ENCODE measurements around the gene CARNS1. TPM values are rescaled to one million over a fixed set of nuclear protein-coding genes. Genes with fewer than 3 reads are reported as not detected.

Gene CARNS1
- total and polyA plus RNA-seq, 9 of the 15 experiments (the other 6 are each of a cell fraction or from before 2014, with no cell fraction given): 0.01 to 0.18 (median 0.06) TPM; not detected in 3

DNA sequence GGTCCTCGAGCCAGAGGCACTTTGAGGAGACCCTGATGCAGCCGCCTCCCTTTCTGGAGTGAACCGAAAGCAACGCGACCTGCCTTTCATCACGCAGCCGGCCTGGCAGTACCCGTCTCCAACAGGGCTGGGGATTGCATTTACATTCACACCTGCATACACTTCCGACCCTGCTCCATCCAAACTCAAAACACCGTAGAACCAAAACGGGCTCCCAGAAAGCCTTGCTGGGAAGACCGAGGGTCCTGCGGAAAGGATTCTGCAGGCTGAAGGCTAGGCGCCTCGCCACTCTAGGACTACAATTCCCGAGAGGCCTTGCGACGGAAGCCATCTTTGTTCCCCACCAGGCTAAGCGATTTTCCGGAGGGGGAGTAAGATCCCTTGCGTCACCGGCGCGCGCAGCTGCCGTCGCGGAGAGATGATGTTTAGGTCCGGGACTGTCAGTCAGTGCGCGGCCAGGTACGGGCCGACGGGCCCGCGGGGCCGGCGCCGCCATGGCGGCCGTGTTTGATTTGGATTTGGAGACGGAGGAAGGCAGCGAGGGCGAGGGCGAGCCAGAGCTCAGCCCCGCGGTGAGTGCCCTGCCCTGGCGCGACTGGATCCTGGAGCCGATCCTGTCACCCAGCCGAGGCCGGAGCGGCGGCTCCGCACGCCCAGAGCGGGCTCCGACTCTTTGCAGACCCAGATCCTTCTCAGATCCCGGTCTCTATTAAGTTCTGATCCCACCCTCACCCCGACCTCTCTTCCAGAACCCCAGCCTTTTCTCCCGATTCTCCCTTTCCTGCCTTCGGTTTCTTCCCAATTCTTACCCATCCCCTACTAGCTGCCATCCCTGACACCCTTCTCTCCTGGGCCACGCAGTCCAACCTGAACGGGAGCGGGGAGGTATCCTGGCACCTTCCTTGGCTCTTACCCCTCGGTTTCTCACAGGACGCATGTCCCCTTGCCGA lies 12.8 kb downstream of the CARNS1 start, which contains the start of gene RPS6KB2 (continued):
- TF ChIP-seq, protein P1, sequence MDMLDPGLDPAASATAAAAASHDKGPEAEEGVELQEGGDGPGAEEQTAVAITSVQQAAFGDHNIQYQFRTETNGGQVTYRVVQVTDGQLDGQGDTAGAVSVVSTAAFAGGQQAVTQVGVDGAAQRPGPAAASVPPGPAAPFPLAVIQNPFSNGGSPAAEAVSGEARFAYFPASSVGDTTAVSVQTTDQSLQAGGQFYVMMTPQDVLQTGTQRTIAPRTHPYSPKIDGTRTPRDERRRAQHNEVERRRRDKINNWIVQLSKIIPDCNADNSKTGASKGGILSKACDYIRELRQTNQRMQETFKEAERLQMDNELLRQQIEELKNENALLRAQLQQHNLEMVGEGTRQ (CRISPR knock-in tag; IDR thresholded peaks at IDR 0.05): no peak
- peak; percentile 72 for TF ChIP-seq SREBF1 (IDR thresholded peaks at IDR 0.05; ENCODE audit: borderline replicate concordance, low read depth, low read length)
- no peak for TF ChIP-seq ZBED1 (IDR thresholded peaks at IDR 0.05)
- TF ChIP-seq FOXA1 (IDR thresholded peaks at IDR 0.05; ENCODE audit: borderline replicate concordance): no peak
- no peak for TF ChIP-seq MAFK (IDR thresholded peaks at IDR 0.05; ENCODE audit: low read length)
- no peak for TF ChIP-seq ESRRA (IDR thresholded peaks at IDR 0.05; ENCODE audit: borderline replicate concordance, low read depth)
- TF ChIP-seq NONO (IDR thresholded peaks at IDR 0.05; ENCODE audit: low read depth in 2 of 2, low read length in 1 of 2): no peak
- no peak for TF ChIP-seq NR2F6 (CRISPR knock-in tag; IDR thresholded peaks at IDR 0.05)
- TF ChIP-seq TAF15 (IDR thresholded peaks at IDR 0.05; ENCODE audit: low read depth, low read length): no peak
- no peak for TF ChIP-seq ZFPM2 (CRISPR knock-in tag; IDR thresholded peaks at IDR 0.05)
- TF ChIP-seq, protein P2, sequence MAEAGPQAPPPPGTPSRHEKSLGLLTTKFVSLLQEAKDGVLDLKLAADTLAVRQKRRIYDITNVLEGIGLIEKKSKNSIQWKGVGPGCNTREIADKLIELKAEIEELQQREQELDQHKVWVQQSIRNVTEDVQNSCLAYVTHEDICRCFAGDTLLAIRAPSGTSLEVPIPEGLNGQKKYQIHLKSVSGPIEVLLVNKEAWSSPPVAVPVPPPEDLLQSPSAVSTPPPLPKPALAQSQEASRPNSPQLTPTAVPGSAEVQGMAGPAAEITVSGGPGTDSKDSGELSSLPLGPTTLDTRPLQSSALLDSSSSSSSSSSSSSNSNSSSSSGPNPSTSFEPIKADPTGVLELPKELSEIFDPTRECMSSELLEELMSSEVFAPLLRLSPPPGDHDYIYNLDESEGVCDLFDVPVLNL (CRISPR knock-in tag; IDR thresholded peaks at IDR 0.05; ENCODE audit: low read depth): no peak
- TF ChIP-seq, protein P3, sequence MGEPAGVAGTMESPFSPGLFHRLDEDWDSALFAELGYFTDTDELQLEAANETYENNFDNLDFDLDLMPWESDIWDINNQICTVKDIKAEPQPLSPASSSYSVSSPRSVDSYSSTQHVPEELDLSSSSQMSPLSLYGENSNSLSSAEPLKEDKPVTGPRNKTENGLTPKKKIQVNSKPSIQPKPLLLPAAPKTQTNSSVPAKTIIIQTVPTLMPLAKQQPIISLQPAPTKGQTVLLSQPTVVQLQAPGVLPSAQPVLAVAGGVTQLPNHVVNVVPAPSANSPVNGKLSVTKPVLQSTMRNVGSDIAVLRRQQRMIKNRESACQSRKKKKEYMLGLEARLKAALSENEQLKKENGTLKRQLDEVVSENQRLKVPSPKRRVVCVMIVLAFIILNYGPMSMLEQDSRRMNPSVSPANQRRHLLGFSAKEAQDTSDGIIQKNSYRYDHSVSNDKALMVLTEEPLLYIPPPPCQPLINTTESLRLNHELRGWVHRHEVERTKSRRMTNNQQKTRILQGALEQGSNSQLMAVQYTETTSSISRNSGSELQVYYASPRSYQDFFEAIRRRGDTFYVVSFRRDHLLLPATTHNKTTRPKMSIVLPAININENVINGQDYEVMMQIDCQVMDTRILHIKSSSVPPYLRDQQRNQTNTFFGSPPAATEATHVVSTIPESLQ (CRISPR knock-in tag; IDR thresholded peaks at IDR 0.05): 0 out of 2 replicates have a peak, but pooled peaks have one; percentile 67
- no peak for TF ChIP-seq RBM22 (IDR thresholded peaks at IDR 0.05; ENCODE audit: low read depth, low read length, poor library complexity, severe bottlenecking)
- TF ChIP-seq, protein P4, sequence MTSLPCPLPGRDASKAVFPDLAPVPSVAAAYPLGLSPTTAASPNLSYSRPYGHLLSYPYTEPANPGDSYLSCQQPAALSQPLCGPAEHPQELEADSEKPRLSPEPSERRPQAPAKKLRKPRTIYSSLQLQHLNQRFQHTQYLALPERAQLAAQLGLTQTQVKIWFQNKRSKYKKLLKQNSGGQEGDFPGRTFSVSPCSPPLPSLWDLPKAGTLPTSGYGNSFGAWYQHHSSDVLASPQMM (CRISPR knock-in tag; IDR thresholded peaks at IDR 0.05): no peak
- TF ChIP-seq NFRKB (IDR thresholded peaks at IDR 0.05; ENCODE audit: low read depth): no peak
- no peak for TF ChIP-seq SRSF1 (IDR thresholded peaks at IDR 0.05; ENCODE audit: low read depth, low read length)
- no peak for TF ChIP-seq ZFP30 (CRISPR knock-in tag; IDR thresholded peaks at IDR 0.05; ENCODE audit: borderline replicate concordance)
- TF ChIP-seq ZBTB17 (CRISPR knock-in tag; IDR thresholded peaks at IDR 0.05): peak; percentile 89
- no peak for TF ChIP-seq BMI1 (IDR thresholded peaks at IDR 0.05; ENCODE audit: low read length)
- TF ChIP-seq KLF10 (CRISPR knock-in tag; IDR thresholded peaks at IDR 0.05): no peak
- no peak for TF ChIP-seq ZNF316 (IDR thresholded peaks at IDR 0.05)
- TF ChIP-seq SUPT5H (IDR thresholded peaks at IDR 0.05): peak; percentile 90
- TF ChIP-seq KLF13 (tag; IDR thresholded peaks at IDR 0.05; ENCODE audit: borderline replicate concordance, low read depth): no peak; the same call in 1 of the 2 replicates
- peak; percentile 97 for TF ChIP-seq ZNF143 (CRISPR knock-in tag; IDR thresholded peaks at IDR 0.05)
- TF ChIP-seq DIDO1 (tag; IDR thresholded peaks at IDR 0.05; ENCODE audit: low read depth): peak; percentile 77
- no peak for TF ChIP-seq NCOA1 (IDR thresholded peaks at IDR 0.05; ENCODE audit: low read depth)
- no peak for TF ChIP-seq RHOXF2B (CRISPR knock-in tag; conservative IDR thresholded peaks at IDR 0.05)

Measured in K562 (cell line).